NK-92 (cell line): ENCODE measurements around the gene HNRNPL.
"Not testable (repeated sequence)": the region's sequence is repeated elsewhere in the genome, so short reads cannot be mapped to it uniquely, and the experiment has no call there.

Experiments used
- DNase-seq: peaks from one replicate; lab custom pipeline; 2025; ENCODE audit not compliant: unreplicated experiment; lab: John Stamatoyannopoulos, UW

HNRNPL gene

DNA sequence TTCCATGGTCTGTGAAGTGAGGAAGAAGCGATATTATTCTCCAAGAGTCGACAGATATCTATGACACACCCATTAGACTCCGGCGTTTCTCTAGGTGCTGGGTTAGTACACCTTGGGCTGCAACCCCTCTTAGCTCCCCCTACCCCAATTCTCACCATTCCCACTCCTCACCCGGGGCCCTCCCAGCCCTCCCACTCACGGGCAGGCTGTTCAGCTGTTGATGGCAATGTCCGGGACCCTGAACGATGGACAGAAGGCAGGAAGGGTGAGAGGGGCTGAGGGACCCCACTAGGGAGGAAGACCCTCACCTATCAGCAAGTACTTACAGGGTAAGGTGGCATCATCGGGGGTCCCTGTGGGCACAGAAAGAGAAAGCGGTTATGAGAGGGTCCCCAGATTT, 46.2 kb downstream of the HNRNPL start:
- no peak for DNase-seq

DNA sequence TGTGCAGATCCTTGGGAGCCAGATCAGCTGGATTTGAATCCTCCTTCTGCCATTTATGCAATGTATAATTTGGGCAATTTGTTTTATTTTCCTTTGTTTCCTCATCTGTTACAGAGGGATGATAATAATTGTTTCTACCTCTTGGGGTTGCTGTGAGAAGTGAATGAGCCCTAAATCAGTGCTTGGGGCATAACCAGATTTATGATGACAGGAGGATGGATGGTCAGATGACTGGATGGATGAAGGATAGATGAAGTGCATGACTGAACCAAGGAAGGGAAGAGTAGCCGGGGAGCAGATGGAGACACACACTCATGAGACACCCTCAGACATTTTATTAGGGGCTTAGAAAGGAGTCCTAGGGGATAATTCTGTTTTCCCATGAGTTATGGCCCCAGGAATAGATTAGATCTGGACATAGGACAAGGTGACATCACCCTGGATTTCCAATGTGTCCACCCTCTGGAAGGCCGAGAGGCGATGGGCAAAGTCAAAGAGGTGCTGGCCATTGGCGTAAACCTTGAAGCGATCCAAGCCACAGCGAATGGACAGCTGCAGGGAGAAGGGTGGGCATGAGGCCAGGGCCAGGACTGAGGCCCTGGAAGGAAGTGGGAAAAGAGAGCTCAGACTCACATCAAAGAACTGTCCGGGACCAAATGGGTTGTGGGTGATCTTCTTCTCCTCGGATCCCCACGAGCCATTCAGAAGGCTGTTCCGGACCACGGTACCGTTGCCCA, 48.3 kb downstream of the HNRNPL start:
- DNase-seq, result no peak

DNA sequence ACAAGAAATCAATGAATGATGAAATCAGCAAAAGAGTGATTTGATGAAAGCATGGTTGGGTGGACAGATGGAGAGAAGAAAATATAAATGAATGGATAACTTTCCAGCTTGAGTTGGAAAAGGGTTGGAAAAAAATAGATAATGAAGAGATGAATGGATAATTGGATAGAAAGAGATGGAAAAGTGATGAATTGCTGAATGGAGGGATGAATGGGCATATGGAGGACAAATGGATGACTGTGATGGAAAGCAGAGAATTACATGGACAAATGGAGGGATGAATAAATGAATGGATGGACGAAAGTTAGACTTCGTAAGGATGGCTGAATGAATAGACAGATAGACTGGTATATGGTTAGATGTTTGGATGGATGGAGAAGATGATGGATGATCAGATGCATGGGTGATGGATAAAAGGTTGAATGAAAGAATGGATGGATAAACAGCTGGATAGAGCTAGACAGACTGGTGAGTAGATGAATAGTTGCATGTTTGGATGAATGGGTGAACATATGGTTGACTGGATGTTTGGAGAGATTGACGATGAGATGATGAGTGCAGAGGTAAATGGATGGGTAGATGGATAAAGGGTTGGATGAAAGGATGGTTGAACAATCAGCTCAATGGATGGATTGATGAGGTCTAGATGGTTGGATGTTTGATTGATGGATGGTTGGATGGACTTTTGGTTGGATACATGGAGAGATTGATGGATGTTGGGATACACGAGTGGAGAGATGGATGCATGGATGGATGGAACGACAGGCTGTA, 49.0 kb downstream of the HNRNPL start:
- no peak for DNase-seq

DNA sequence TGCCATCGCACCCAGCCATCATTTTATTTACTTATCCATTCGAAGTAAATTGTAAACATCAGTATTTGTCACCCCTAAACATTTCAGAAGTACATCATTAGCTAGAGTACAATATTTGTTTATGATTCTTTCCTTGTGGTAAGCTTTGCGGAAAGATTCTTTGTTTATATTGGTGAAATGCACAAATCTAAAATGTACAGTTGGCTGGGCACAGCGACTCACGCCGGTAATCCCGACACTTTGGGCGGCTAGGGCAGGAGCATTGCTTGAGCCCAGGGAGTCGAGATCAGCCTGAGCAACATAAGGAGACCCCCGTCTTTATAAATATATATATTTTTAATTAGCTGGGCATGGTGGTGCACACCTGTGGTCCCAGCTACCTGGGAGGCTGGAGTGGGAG, 50.7 kb downstream of the HNRNPL start:
- DNase-seq, result no peak

DNA sequence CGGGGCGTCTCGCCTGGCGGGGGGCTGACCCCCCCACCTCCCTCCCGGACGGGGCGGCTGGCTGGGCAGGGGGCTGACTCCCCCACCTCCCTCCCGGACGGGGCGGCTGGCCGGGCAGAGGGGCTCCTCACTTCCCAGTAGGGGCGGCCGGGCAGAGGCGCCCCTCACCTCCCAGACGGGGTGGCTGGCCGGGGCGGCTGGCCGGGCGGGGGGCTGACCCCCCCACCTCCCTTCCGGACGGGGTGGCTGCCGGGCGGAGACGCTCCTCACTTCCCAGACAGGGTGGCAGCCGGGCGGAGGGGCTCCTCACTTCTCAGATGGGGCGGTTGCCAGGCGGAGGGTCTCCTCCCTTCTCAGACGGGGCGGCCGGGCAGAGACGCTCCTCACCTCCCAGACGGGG, 52.0 kb downstream of the HNRNPL start:
- not testable (repeated sequence) for DNase-seq

DNA sequence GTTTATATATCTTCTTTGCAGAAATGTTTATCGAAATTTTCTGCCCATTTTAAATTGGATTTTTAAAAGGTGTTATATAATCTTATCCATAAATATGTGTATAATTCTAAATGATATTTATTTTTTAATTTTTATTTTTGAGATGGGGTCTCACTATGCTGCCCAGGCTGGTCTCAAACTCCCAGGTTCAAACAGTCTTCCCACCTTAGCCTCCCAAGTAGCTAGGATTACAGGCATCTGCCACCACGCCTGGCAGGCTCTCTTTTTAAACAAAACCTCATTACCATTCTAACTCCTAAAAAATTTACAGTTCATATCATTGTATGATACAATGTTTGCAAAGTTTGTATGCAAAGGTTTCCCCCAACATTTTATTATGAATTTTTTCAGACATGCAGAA, 53.6 kb downstream of the HNRNPL start:
- DNase-seq, result no peak

DNA sequence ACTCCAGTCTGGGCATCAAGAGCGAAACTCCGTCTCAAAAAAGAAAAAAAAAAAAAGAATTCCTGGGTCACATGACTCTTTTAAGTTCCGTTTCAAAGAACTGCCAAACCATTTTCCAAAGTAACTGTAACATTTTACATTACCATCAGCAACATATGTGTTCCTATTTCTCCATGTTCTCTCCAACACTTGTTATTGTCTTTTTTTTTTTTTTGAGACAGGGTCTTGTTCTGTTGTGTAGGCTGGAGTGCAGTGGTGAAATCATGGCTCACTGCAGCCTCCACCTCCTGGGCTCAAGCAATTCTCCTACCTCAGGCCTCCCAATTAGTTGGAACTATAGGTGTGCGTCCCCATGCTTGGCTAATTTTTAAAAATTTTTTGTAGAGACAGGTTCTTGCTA, 54.2 kb downstream of the HNRNPL start:
- no peak for DNase-seq

DNA sequence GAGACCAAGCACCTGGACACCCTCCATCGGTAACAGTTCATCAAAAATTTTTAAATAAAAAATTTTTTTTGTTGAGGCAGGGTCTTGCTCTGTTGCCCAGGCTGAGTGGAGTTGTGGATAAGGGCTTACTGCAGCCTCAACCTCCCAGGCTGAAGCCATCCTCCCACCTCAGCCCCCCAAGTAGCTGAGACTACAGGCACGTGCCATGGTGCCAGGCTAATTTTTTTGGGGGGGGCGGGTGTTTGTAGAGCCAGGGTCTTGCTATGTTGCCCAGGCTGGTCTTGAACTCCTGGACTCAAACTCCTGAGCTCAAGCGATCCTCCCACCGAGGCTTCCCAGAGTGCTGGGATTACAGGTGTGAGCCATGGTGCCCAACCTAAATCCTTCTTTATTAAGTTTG, 56.1 kb downstream of the HNRNPL start:
- no peak for DNase-seq

DNA sequence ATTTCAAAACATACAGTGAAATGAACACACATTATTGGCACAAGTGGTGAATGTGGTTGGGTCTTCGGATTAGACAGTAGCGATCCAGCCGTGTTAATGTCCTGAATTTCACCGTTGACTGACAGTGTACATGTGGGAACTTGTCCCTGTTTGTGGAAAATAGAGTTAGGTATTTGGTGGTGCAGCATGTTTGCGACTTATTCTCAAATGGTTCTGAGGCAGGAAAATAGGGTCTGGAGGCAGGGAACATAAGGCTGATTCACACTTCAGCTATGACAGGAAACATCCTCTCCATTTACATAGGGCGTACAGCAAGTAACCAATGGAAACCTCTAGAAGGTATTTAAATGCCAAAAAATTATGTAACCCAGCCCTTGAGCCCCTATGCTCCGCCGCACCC, 56.6 kb downstream of the HNRNPL start:
- no peak for DNase-seq

DNA sequence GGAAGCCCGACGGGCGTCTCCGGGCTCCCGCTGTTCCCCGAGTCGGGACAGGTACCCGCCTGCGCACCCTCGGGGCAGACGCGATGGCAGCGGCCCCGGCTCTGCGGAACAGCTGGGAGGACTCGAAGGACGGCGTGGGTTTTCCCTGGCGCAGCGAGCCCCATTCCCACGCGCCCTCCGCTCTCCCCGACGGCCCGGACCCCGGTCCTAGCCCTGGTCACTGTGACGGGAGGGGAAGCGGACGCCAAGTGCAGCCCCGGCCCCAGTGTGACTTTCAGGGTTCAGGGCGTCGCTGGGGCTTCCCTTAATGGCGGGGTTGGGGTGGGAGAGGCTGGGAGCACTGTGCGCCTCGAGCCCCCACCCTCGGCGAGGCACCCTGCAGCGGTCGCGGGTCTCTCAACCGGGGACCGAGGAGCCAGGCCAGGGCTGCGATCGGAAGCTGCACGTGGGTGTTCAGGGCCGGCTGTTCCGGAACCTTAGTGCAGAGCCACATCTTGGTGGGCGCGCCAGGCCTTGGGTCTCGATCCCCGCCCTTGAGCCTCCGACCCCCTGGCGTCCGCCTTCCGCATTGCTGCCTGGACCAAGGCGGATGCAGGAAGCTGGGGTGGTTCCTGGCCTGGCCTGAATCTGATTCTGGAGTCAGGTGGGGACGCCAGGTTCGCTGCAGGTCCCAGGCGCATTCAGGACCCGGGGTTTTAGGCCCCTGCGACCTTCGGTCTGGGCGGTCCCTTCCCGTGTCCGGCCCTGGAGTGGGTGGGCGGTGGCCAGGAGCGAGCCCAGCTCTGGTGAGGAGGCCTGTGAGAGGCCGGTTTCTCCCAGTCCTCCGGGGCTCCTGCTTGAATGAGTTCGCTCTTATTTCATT, 57.3 kb downstream of the HNRNPL start:
- no peak for DNase-seq

DNA sequence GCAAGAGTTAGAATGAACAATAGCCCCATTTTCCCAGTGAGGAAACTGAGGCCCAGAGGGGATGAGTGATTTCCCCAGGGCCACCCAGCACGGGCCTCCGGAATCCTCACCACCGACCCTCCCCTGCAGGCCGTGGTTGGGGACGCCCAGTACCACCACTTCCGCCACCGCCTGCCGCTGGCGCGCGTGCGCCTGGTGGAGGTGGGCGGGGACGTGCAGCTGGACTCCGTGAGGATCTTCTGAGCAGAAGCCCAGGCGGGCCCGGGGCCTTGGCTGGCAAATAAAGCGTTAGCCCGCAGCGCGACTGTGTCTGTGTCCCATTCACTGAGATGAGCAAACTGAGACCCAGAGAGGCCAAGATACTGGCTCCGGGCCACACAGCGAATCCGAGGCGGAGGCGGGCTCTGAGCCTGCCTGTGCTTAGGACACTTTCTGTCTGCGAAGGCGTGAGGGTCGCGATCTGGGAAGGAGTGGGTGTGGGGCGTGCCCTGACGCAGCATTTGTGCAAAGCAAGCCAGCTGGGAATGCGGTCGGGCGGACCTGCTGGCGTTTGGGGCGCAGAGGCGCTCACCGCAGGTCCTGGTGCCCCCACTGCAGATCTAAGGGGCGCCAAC, 58.2 kb downstream of the HNRNPL start:
- DNase-seq, result not testable (repeated sequence)

DNA sequence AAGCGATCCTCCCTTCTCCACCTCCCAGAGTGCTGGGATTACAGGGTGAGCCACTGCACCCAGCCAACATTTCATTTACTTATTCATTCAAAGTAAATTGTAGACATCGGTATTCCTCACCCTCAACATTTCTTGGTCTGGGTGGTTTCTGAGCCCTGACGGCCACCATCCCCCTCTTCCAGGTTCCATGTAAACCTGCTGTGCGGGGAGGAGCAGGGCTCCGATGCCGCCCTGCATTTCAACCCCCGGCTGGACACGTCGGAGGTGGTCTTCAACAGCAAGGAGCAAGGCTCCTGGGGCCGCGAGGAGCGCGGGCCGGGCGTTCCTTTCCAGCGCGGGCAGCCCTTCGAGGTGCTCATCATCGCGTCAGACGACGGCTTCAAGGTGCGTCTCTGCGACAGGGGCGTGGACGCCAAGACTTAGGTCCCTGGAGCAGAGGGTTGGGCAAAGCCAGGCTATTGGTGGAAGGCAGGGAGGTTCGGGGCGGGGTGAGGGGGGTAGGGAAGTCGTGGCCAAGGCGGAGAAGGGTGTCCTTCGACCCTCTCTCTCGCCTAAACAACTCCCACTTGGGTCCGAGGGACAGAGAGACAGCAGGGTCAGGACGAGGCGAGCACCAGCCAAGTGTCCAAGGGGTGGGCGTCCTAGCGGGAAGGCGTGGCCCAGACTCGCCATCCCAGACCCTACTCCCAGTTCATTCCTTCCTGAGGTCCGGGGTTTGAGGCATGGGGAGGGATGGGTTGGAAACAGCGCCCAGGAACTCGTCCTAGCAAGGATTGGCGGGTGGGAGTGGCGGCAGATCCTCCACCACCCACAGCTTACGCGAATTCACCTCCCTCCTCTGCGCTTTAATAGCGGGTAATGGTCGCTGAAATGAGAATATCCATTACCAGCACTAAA, 59.0 kb downstream of the HNRNPL start:
- DNase-seq, result not testable (repeated sequence)

DNA sequence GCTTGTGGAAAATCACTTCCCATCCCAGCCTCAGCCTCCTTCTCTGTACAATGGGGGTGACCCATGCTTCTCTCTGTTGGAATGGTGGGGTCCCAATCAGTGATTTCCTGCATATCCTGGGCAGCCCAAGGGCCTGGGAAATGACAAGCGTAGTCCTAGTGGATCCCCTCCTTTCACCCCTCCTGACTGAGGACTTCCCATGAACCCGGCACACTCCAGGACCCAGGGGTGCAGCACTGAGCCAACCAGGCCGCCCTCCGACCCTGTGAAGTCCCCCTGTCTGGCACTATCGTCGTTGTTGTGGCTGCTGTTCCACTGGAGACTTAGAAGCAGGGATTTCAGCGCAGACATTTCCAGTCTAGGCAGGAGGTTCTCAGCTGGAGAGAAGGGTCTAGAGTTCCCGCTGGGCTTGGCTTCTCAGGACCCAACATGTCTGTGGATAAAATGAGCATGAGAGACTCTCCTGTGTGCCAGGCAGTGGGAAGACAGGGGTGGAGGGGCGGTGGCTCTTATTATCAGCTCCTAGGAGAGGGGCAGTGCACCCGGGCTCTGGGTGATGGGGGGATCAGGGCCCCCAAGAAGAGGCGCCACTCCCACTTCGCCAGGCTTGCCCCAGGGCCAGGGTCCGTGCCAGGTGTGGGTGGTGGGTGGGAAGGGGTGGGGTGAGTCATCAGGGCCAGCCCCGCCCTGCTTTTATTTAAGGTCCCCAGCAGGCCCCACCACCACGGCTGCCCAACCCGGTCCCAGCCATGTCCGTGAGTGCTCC, 61.1 kb downstream of the HNRNPL start, which contains the start of gene LGALS7B:
LGALS7B (plus strand) TSS at position 723 of the 766 bp plus-strand sequence; CDS start at position 750, 27 bp downstream.
- no peak for DNase-seq

DNA sequence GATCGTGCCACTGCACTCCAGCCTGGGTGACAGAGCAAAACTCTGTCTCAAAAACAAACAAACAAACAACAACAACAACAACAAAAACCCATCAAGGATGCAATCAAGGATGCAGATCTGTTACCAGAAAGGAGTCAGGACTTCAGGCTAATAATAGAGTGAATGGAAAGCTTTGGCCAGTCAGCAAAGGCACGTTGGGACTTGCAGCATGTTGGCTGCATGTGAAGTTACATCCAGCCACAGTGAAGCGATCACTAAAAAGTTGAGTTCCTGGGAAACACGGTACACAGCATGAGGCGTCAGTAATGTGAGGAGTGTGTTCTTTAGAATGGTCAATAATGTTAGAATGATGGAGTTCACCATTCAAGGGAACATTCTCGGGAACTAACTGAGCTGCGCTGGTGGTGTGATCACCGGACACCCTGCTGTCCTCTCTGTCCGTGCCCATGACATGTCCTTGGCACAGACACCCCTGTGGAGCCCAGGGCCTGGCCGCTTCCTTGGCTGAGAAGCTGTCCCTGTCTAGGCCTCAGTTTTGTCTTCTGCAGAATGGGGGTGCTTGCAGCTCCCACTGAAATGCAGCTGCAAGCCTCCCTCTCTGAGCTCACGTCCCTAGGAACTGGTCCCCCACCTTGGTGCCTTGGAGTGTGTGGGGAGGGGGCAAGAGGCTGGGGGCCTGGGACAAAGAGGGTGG, 63.1 kb downstream of the HNRNPL start:
- DNase-seq, result no peak
